Stimulated activated CD4-positive, alpha-beta T cell treated with anti-CD3 and anti-CD28 coated beads, Interleukin-15, amount 100 ng/mL, for 24 hours (primary cell): ENCODE results near the gene SSBP2.

ENCODE experiments used
- DNase-seq: peaks from one replicate; pipeline ENCODE4 v3.0.0-alpha.2; 2020

The SSBP2 gene

GRCh38 chr5:81766611-81767010 is 15.7 kb upstream of the SSBP2 start:
- no peak for DNase-seq

- DNase-seq, result no peak
Measured at GRCh38 chr5:81763294-81763928, 12.5 kb upstream of the SSBP2 start.

GRCh38 chr5:81762853-81763252 is 12.0 kb upstream of the SSBP2 start:
- DNase-seq, result no peak

GRCh38 chr5:81762401-81762800 is 11.5 kb upstream of the SSBP2 start:
- DNase-seq, result no peak

GRCh38 chr5:81761970-81762369 is 11.1 kb upstream of the SSBP2 start:
- DNase-seq, result no peak

- DNase-seq, result no peak
Measured at GRCh38 chr5:81761270-81761669, 10.4 kb upstream of the SSBP2 start.

GRCh38 chr5:81760521-81760920 is 9.6 kb upstream of the SSBP2 start:
- no peak for DNase-seq

GRCh38 chr5:81759632-81760005 is 8.7 kb upstream of the SSBP2 start:
- DNase-seq, result no peak

- no peak for DNase-seq
Measured at GRCh38 chr5:81757404-81757803, 6.5 kb upstream of the SSBP2 start.

GRCh38 chr5:81756016-81756415 is 5.1 kb upstream of the SSBP2 start:
- DNase-seq, result no peak

- DNase-seq, result no peak
Measured at GRCh38 chr5:81755320-81755719, 4.4 kb upstream of the SSBP2 start.

- DNase-seq, result no peak
Measured at GRCh38 chr5:81754621-81755020, 3.7 kb upstream of the SSBP2 start.

GRCh38 chr5:81753429-81753828 is 2.5 kb upstream of the SSBP2 start:
- no peak for DNase-seq

GRCh38 chr5:81752644-81752963 is 1.7 kb upstream of the SSBP2 start:
- no peak for DNase-seq

GRCh38 chr5:81751836-81752643 is 1.1 kb upstream of the SSBP2 start:
- DNase-seq, result no peak

GRCh38 chr5:81750308-81751008 is 439 bp downstream of the SSBP2 start:
- DNase-seq, result peak; percentile 38

- peak; percentile 67 for DNase-seq
Measured at GRCh38 chr5:81749561-81750307, 1.2 kb downstream of the SSBP2 start.

- no peak for DNase-seq
Measured at GRCh38 chr5:81749192-81749560, 1.7 kb downstream of the SSBP2 start.

GRCh38 chr5:81748556-81748955 is 2.3 kb downstream of the SSBP2 start:
- no peak for DNase-seq

- no peak for DNase-seq
Measured at GRCh38 chr5:81747030-81747429, 3.9 kb downstream of the SSBP2 start.

GRCh38 chr5:81740758-81741157 is 10.1 kb downstream of the SSBP2 start:
- DNase-seq, result no peak

- no peak for DNase-seq
Measured at GRCh38 chr5:81739291-81739690, 11.6 kb downstream of the SSBP2 start.

GRCh38 chr5:81729276-81729675 is 21.6 kb downstream of the SSBP2 start:
- no peak for DNase-seq

- DNase-seq, result no peak
Measured at GRCh38 chr5:81728301-81728700, 22.6 kb downstream of the SSBP2 start.
